ENCODE results near the gene CACUL1. TPM values are rescaled to one million over a fixed set of nuclear protein-coding genes. Genes with fewer than 3 reads are reported as not detected.
A peak's percentile ranks its signal among the peaks of the same experiment; 100 is the strongest.

The CACUL1 gene
- total RNA-seq, 2 experiments from 2014 or later = 26.3 to 31.3 TPM

DNA sequence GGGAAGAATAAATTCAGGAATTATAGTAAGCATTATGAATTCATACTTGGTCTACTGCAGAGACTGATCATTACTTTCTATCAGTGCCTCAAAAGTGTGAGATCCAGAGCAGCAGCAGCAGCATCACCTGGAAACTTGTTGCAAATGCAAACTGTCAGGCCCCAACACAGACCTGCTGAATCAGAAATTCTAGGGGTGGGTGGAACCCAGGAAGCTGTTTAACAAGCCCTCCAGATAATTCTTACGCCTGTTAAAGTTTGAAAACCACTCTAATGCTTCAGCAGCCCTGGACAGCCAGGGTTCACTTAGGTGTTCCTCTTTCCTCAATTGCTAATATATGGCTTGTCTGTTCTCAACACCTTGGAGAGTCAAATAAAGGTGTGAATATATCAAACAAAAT, 19.5 kb downstream of the CACUL1 start:
- POLR2A ChIA-PET = no interaction called here
- Mint-ChIP-seq H3K27ac (no peak overlapping the region), H3K27me3 (no peaks in the 10 kb centered on the region), H3K4me3 (no peak overlapping the region), H3K4me1 (peaks cover 49% of the 10 kb centered on the region), H3K36me3 (peaks cover 3% of the 10 kb centered on the region), H3K9me3 (no peaks in the 10 kb centered on the region)
- no peak for DNase-seq
- no peak for ATAC-seq (ENCODE audit: low read depth)

DNA sequence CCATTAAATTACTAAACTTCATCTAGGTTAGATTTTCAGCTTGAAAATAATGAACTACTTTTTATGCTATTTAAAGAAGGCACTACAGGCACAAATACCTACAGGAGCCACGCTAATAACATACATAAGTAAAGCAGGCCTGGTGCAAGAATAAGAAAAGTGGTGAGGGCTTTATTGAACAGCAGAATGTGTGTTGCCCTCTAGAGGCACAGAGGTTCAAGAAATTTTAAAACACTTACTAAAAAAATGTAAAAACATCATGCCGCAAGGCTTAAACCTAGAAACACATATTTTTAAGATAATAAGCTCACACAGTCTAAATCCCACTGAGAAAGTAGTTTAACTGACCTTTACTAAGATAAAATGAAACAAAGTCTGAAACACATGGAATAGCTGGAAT, 20.3 kb downstream of the CACUL1 start:
- Mint-ChIP-seq H3K4me3 (no peak overlapping the region), H3K27ac (no peak overlapping the region), H3K9me3 (no peaks in the 10 kb centered on the region), H3K27me3 (no peaks in the 10 kb centered on the region), H3K4me1 (peaks cover 53% of the 10 kb centered on the region), H3K36me3 (peaks cover 3% of the 10 kb centered on the region)
- ATAC-seq (ENCODE audit: low read depth) (no peak), DNase-seq (no peak)
- POLR2A ChIA-PET = interaction anchor here (6.1 kb wide), 1 partner anchor 20 kb away, joined by 35 read pairs; the partner anchor contains the start of gene CACUL1

DNA sequence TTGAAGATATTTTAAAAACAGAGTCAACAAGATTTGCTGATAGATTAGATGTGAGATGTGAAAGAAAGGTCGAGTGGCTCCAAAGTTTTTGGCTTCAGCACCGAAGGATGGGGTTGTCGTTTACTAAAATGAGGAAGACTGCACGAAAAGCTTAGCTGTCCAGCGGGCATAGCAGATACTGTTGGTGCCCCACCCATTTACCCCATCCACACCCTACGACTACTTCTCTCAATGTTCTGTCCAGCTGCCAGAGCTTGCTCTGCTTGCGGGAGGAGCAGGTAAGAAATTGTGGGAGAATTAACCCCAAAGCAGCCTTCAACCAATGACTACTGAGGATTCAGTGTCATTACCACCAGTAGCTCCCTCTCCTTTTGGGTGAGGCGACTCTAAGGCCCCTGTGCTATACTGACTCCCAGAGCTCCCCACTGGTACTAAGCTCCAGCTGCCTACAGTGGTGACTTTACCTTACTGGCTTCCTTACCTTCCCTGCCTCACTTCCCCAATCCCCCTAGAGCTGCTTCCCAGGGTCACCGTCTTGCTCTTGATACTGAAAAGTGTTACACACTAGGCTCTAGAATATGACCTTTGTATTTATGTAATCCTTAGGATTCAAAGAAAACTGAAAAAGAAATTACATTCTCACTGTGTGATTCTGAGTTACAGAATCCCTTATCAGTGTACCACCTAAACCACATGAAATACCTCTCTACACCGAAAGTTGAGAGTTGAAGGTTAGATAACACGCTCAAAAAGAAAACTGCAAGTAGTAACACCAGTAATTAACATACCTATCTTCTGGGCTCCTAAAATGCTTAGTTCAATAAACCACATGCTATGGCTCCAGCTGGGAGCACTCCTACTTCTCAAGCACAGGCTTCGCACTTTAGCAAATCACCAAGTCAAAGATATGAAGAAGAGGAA, 22.3 kb downstream of the CACUL1 start:
- no peak for DNase-seq

DNA sequence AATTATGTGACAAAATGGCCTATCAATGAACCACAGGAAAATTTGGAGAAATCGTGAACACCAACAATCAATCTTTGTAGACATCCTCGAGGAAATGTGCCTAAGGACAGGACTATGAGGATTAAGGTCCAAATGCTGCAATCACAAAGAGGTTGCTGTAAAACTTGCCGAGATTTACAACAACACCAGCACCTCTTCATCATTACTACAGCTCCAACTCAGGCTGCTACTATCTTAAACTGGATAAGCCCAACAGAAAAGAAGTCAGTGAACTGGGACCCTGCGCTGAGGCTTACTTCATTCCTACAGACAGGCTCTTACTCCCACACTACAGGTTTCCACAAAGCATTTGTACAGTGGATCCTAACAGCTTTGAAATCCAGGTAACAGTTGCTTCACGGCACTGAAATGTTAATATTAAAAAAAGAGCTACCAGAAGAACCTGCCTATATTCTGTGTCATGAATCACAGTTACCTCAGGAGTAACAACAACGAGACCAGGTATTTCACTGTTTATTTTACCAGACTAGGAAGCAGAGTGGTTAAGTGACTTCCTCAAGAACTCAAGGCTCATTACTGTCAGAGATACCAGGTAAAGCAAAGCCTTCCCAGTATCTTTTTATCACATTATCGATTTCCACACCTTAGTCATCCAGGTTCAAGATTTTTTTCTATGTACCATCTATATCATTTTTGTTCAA, 23.9 kb downstream of the CACUL1 start:
- POLR2A ChIA-PET = interaction anchor here (6.1 kb wide), 1 partner anchor 23 kb away, joined by 35 read pairs; the partner anchor contains the start of gene CACUL1
- no peak for DNase-seq
- Mint-ChIP-seq H3K9me3 (no peaks in the 10 kb centered on the region), H3K27me3 (no peaks in the 10 kb centered on the region), H3K4me1 (peaks cover 51% of the 10 kb centered on the region), H3K4me3 (peak overlapping the region; percentile 56), H3K27ac (peak overlapping the region; percentile 64), H3K36me3 (peaks cover 3% of the 10 kb centered on the region)
- ATAC-seq (ENCODE audit: low read depth) = no peak

More for the DNA sequence above, 22.3 kb downstream of the CACUL1 start:
- H3K9me3 Mint-ChIP-seq = no peaks in the 10 kb centered on the region
- no peaks in the 10 kb centered on the region for H3K27me3 Mint-ChIP-seq
- peak; percentile 74 for ATAC-seq (ENCODE audit: low read depth)
- H3K36me3 Mint-ChIP-seq = peaks cover 3% of the 10 kb centered on the region
- peaks cover 53% of the 10 kb centered on the region for H3K4me1 Mint-ChIP-seq
- POLR2A ChIA-PET = interaction anchor here (6.1 kb wide), 1 partner anchor 22 kb away, joined by 35 read pairs; the partner anchor contains the start of gene CACUL1
- peak overlapping the region; percentile 82 for H3K27ac Mint-ChIP-seq
- H3K4me3 Mint-ChIP-seq = peak overlapping the region; percentile 74

DNA sequence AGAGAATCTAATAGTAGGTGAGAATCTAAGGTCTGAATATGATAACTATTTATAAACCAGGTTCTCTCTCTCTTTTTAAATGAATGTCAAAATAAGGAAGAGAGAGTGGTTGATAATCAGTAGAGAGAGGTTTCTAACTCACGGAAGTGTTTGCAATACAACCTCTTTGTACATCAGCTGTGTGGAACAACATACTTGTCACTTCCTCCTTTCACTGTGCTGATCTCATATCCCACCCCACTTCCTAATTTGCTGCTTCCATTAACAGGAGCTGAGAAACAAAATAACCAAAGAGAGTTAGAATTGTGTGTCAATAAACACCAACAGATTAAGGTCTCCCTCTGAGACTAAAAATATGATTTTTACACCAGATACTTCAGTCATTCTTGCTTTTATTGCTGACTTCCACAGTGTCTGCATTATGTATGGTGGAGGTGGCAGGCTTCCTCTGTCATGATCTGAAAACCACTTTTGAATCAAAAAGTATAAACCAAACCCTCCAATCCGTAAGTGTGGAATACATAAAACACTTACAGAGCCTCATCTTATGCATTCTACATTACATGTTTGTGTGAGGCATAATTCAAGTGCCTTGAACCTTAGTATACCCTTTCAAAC, 25.0 kb downstream of the CACUL1 start:
- Mint-ChIP-seq H3K36me3 (peaks cover 3% of the 10 kb centered on the region), H3K9me3 (no peaks in the 10 kb centered on the region), H3K4me1 (peaks cover 46% of the 10 kb centered on the region), H3K4me3 (peak overlapping the region; percentile 26), H3K27me3 (no peaks in the 10 kb centered on the region), H3K27ac (peak overlapping the region; percentile 66)
- POLR2A ChIA-PET = interaction anchor here (6.1 kb wide), 1 partner anchor 24 kb away, joined by 35 read pairs; the partner anchor contains the start of gene CACUL1
- ATAC-seq (ENCODE audit: low read depth) = peak; percentile 65
- no peak for DNase-seq

DNA sequence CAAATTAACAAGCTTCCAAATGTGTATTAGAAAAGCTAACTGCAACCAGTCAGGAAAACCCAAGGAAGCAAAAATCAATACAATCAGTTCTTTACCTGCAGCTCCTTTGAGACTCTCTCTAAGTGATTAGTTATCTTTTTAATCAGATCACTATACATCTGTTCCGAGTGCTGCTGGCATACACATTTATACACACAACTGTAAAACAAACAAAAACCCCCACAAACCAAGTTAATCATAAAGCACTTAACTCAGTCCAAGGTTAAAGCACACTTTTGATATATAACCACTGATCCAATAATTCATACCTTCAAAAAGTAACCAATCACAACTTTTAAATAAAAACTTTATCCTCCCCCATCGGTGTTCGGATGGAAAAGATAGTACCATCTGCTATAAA, 25.6 kb downstream of the CACUL1 start:
- POLR2A ChIA-PET = interaction anchor here (6.1 kb wide), 1 partner anchor 25 kb away, joined by 35 read pairs; the partner anchor contains the start of gene CACUL1
- peak overlapping the region; percentile 26 for H3K4me3 Mint-ChIP-seq
- H3K27me3 Mint-ChIP-seq = no peaks in the 10 kb centered on the region
- H3K4me1 Mint-ChIP-seq = peaks cover 43% of the 10 kb centered on the region
- no peaks in the 10 kb centered on the region for H3K9me3 Mint-ChIP-seq
- H3K36me3 Mint-ChIP-seq = peaks cover 3% of the 10 kb centered on the region
- ATAC-seq (ENCODE audit: low read depth) (no peak), DNase-seq (no peak)
- H3K27ac Mint-ChIP-seq = peak overlapping the region; percentile 66

DNA sequence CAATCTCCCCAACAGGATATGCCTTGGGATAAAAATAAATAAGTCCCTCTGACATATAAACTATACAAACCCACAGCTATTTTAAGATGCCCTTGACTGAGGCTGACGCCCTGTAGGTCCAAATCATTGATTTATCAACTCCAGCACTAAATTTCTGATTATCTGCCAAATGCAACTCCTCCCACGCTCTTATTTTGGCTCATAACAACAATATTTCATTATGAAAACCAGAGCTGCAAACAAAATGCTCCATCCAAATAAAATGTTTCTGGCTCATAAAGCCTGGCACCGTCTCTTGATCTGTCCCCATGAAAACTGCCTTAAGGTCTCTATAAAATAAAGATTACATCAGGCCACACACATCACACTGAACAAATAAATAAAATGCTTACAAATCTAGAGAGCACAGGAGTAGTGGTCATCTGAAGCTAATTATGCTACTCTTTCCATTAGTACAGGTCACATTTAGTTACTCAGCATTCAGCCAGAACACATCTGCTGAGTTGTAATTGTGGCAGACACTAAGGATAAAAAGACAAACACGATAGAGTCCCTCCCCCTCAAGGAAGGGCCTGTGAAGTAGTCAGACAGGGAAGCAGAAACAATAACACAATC, 28.8 kb downstream of the CACUL1 start:
- no peaks in the 10 kb centered on the region for H3K27me3 Mint-ChIP-seq
- peaks cover 16% of the 10 kb centered on the region for H3K4me1 Mint-ChIP-seq
- ATAC-seq (ENCODE audit: low read depth) (no peak), DNase-seq (no peak)
- POLR2A ChIA-PET = no interaction called here
- no peak overlapping the region for H3K27ac Mint-ChIP-seq
- no peaks in the 10 kb centered on the region for H3K9me3 Mint-ChIP-seq
- H3K4me3 Mint-ChIP-seq = no peak overlapping the region
- peaks cover 3% of the 10 kb centered on the region for H3K36me3 Mint-ChIP-seq

DNA sequence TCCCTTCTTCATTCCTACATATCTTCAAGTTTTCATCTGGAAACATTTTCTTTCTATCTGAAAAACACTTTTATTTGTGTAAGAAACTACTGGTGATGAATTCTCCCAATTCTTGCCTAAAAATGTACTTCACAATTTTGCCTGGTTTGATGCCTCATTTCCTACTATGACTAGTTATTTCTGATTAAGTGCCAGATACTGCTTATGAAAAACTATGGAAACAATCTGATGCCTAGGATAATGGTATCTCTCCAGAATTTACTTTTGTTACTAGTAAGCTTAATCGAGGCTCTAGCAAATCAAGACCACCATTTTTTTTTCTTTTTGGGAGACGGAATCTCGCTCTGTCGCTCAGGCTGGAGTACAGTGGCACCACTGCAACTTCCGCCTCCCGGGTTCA, 31.3 kb downstream of the CACUL1 start:
- POLR2A ChIA-PET = no interaction called here
- DNase-seq = no peak
- Mint-ChIP-seq H3K27me3 (no peaks in the 10 kb centered on the region), H3K4me1 (peaks cover 1% of the 10 kb centered on the region), H3K9me3 (no peaks in the 10 kb centered on the region), H3K36me3 (no peaks in the 10 kb centered on the region), H3K27ac (no peak overlapping the region), H3K4me3 (no peak overlapping the region)
- no peak for ATAC-seq (ENCODE audit: low read depth)

DNA sequence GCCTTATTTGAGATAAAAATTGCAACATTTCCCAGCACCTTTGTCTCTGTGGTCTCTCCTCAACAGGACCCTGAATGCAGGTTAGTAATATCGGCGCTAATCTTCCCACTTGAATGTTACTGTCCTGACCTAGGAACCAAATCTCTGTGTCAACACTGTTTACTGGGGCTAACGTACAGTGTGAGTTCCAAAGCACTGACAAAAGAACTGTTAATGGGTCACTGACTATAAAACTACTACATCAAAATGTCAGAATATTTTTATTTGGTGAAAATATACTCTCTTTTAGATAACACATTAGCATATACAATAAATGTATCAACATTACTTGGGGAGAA, 33.3 kb downstream of the CACUL1 start:
- DNase-seq = no peak
- POLR2A ChIA-PET = no interaction called here
- H3K36me3 Mint-ChIP-seq = peaks cover 4% of the 10 kb centered on the region

DNA sequence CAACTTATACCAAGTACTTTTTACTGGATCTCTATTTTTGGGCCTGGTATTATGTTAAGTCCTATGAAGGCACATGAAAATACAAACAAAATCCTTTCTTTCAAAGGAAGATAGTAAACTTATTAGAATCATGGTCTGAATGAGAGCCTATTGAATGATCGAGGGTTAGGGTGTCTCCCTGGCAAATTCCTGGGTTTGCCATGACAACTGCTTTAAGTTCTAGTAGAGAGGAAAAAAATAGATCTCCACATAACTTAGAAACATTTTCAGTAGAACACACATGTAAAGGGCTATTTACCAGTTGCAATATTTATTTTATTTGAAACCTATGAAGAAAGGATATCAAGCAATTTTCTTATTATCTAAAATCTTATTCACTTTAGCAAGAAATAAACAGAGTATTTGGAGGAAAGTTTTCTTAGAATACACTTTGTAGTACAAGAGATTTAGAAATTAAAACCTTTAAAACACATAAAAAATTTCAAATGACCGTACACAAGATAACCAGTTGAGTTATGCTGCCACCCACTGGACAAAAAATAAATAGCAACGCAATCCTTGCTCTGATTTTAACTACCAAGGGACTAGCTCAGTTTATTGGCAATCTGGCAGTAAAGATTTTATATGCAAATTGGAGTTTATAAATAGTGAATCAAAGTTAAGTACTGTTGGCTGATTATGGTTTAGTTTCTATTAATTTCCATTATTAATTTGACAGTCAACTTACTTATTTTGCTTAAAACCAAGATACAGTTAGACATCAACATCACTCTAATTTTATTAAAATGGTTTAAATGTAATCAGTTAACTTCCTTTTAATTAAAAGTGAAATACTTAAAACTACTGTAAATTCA, 33.9 kb downstream of the CACUL1 start:
- H3K4me1 Mint-ChIP-seq = peaks cover 8% of the 10 kb centered on the region
- no peak for DNase-seq
- no peak for ATAC-seq (ENCODE audit: low read depth)
- POLR2A ChIA-PET = no interaction called here
- H3K27me3 Mint-ChIP-seq = no peaks in the 10 kb centered on the region
- H3K36me3 Mint-ChIP-seq = peaks cover 4% of the 10 kb centered on the region
- H3K27ac Mint-ChIP-seq = no peak overlapping the region
- H3K9me3 Mint-ChIP-seq = no peaks in the 10 kb centered on the region
- no peak overlapping the region for H3K4me3 Mint-ChIP-seq

More for the DNA sequence above, 33.3 kb downstream of the CACUL1 start:
- H3K4me3 Mint-ChIP-seq = no peak overlapping the region
- H3K27me3 Mint-ChIP-seq = no peaks in the 10 kb centered on the region
- peaks cover 8% of the 10 kb centered on the region for H3K4me1 Mint-ChIP-seq
- no peak for ATAC-seq (ENCODE audit: low read depth)
- no peaks in the 10 kb centered on the region for H3K9me3 Mint-ChIP-seq
- no peak overlapping the region for H3K27ac Mint-ChIP-seq

DNA sequence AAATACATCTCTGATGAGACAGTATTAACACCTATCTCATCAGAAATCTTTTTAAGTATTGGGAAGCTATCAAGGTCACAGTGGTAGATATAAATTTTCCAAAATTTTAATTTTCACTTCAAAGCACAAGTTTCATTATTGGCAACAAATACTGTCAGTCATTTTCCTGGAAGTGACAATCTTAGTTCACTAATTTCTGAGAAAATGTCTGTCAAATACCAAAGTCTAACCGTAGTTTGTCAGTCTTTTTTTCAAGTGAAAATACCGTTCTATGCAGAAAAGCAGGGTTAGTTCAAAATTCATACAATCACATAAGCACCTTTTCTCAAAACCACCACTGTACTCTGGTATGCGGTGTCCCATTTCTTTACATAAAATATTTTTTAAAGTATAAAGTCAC, 40.4 kb downstream of the CACUL1 start:
- H3K27me3 Mint-ChIP-seq = no peaks in the 10 kb centered on the region
- H3K27ac Mint-ChIP-seq = no peak overlapping the region
- no peak overlapping the region for H3K4me3 Mint-ChIP-seq
- H3K4me1 Mint-ChIP-seq = peaks cover 6% of the 10 kb centered on the region
- no peak for ATAC-seq (ENCODE audit: low read depth)
- POLR2A ChIA-PET = no interaction called here
- no peaks in the 10 kb centered on the region for H3K9me3 Mint-ChIP-seq
- peaks cover 9% of the 10 kb centered on the region for H3K36me3 Mint-ChIP-seq
- no peak for DNase-seq

DNA sequence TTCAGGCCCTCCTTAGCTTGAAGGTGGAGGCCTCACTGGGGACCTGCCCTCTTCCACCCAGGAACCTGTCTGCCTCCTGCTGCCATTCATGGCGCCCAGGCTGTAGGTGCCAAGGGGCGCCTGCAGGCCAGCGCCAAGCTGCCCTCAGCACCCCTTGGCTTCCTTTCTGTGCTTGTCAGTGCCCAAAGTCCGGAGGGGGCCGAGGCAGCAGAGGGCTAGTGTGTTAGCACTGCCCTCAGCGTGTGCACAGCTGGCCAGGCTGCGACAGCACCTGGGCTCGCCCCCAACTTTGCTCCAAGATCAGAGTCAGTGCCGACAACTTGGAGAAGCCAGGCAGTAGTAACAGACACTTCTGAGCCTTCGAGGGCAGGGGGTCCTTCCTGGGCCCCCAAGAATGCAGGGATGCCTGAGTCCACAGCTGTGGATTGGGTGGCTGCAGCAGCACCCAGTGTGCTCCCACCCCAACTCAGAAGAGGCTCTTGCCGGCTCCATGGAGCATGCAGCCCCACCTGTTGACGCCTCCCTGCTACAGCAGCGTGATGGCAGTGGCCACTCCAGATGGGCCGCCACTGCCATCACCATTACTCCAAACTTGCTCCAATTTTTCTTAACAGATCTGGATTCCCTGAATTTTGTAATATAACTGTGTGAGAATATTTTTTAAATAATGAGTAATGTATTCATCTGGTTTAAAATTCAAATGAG, 41.7 kb downstream of the CACUL1 start:
- no peak overlapping the region for H3K4me3 Mint-ChIP-seq
- ATAC-seq (ENCODE audit: low read depth) (no peak), DNase-seq (no peak)
- no peaks in the 10 kb centered on the region for H3K27me3 Mint-ChIP-seq
- peaks cover 6% of the 10 kb centered on the region for H3K4me1 Mint-ChIP-seq
- peaks cover 10% of the 10 kb centered on the region for H3K36me3 Mint-ChIP-seq
- no peaks in the 10 kb centered on the region for H3K9me3 Mint-ChIP-seq
- H3K27ac Mint-ChIP-seq = no peak overlapping the region
- POLR2A ChIA-PET = no interaction called here
